H1 (cell line): Measurements from ENCODE around the gene SPINK1. TPM values are rescaled to one million over a fixed set of nuclear protein-coding genes. Genes with fewer than 3 reads are reported as not detected.

Experiments
- CTCF ChIA-PET: fragments of 300-600 bp; sonication (Branson Sonifier 250); formaldehyde crosslinking; loops from one replicate; lab custom pipeline; 2021; ENCODE audit not compliant: partially characterized antibody; lab: Charles Lee
- POLR2A ChIA-PET: fragments of 300-600 bp; sonication (Branson Sonifier 250); formaldehyde crosslinking; loops from one replicate; lab custom pipeline; 2021; ENCODE audit warnings: inconsistent platforms; ENCODE audit not compliant: partially characterized antibody; lab: Charles Lee
- DNase-seq, 2 experiments: peaks; one replicate each; pipeline versions ENCODE4 v3.0.0 to v3.0.0-alpha.2; 2010 to 2022; ENCODE audit warnings: low spot score in 2 of 2, low read depth in 1 of 2, mixed read lengths in 1 of 2
- FAIRE-seq: peaks from 2 replicates; lab custom pipeline; 2011; peaks lifted over from hg19 to GRCh38; lab: Jason Lieb, UNC
- H2AFZ ChIP-seq: 2 replicates; pipeline ENCODE4 v1.8.1; 2012; ENCODE audit warnings: low read length, inconsistent platforms
- H2AK5ac ChIP-seq: 2 replicates; pipeline ENCODE4 v1.6.1; 2013; ENCODE audit warnings: low read depth, low read length
- H2BK120ac ChIP-seq: replicated peaks from 2 replicates; pipeline ENCODE3; 2013; ENCODE audit warnings: low read depth, low read length, inconsistent platforms
- H2BK12ac ChIP-seq: 2 replicates; pipeline ENCODE4 v1.6.1; 2013; ENCODE audit warnings: low read depth, low read length
- H2BK15ac ChIP-seq: 2 replicates; pipeline ENCODE4 v1.6.1; 2013; ENCODE audit warnings: low read length
- H2BK20ac ChIP-seq: 2 replicates; pipeline ENCODE4 v1.6.1; 2013; ENCODE audit warnings: low read length
- H2BK5ac ChIP-seq: 2 replicates; pipeline ENCODE4 v1.6.1; 2013; ENCODE audit warnings: low read depth, low read length
- H3K14ac ChIP-seq: 2 replicates; pipeline ENCODE4 v1.6.1; 2013; ENCODE audit warnings: inconsistent platforms; ENCODE audit not compliant: insufficient read length
- H3K18ac ChIP-seq: 2 replicates; pipeline ENCODE4 v1.6.1; 2013; ENCODE audit warnings: low read length; ENCODE audit errors: extremely low read depth
- H3K23ac ChIP-seq: 2 replicates; pipeline ENCODE4 v1.6.1; 2013; ENCODE audit warnings: inconsistent platforms; ENCODE audit not compliant: insufficient read length
- H3K23me2 ChIP-seq: 2 replicates; pipeline ENCODE4 v1.6.1; 2013; ENCODE audit warnings: low read depth, low read length
- H3K27ac ChIP-seq: 2 replicates; pipeline ENCODE4 v1.6.1; 2011; ENCODE audit warnings: low read depth, low read length, inconsistent platforms
- H3K27me3 ChIP-seq, 4 experiments: replicated peaks in 1 of 4; 1 replicate in 1 of 4; 2 replicates in 3 of 4; pipeline versions ENCODE4 v1.6.1 to v1.8.1; 2011 to 2013; ENCODE audit warnings: low read length in 3 of 4, mild to moderate bottlenecking in 3 of 4, inconsistent platforms in 2 of 4, mixed read lengths in 2 of 4, moderate library complexity in 1 of 4; ENCODE audit not compliant: control insufficient read depth in 3 of 4, insufficient read depth in 3 of 4; ENCODE audit errors: extremely low read depth in 1 of 4
- H3K36me3 ChIP-seq, 4 experiments: 2 replicates each; pipeline versions ENCODE4 v1.6.1 to v1.8.1; 2011 to 2013; ENCODE audit warnings: mild to moderate bottlenecking in 4 of 4, low read length in 3 of 4, moderate library complexity in 2 of 4, control low read depth in 1 of 4, inconsistent platforms in 1 of 4; ENCODE audit not compliant: insufficient read depth in 4 of 4, control insufficient read depth in 2 of 4
- H3K4ac ChIP-seq: replicated peaks from 2 replicates; pipeline ENCODE3; 2013; ENCODE audit warnings: low read length, low read depth, mixed read lengths, inconsistent platforms; ENCODE audit not compliant: insufficient read length
- H3K4me1 ChIP-seq, 4 experiments: replicated peaks in 1 of 4; 1 replicate in 1 of 4; 2 replicates in 3 of 4; pipeline versions ENCODE4 v1.6.1 to v1.8.1; 2011 to 2013; ENCODE audit warnings: low read length in 3 of 4, inconsistent platforms in 2 of 4, mixed read lengths in 1 of 4; ENCODE audit not compliant: insufficient read depth in 4 of 4, control insufficient read depth in 3 of 4
- H3K4me2 ChIP-seq, 2 experiments: 2 replicates each; pipeline versions ENCODE4 v1.6.1 to v1.8.1; 2011 to 2013; ENCODE audit warnings: low read depth in 2 of 2, low read length in 2 of 2, control low read depth in 1 of 2, inconsistent platforms in 1 of 2, mild to moderate bottlenecking in 1 of 2; ENCODE audit not compliant: insufficient read depth in 1 of 2
- H3K4me3 ChIP-seq, 4 experiments: fragments of 200-600, 300-600 bp in 1 of 4; sonication (generic), shearing (Covaris generic), sonication (Bioruptor Twin) in 1 of 4; 2 replicates each; pipeline versions ENCODE4 v1.5.1 to v1.8.1; 2011 to 2016; ENCODE audit warnings: low read length in 4 of 4, low read depth in 3 of 4, control low read depth in 2 of 4, inconsistent platforms in 2 of 4, mild to moderate bottlenecking in 2 of 4, mixed read lengths in 1 of 4, moderate library complexity in 1 of 4; ENCODE audit not compliant: insufficient read depth in 2 of 4; ENCODE audit errors: extremely low read depth in 1 of 4
- H3K56ac ChIP-seq: replicated peaks from 2 replicates; pipeline ENCODE3; 2013; ENCODE audit warnings: low read depth, mild to moderate bottlenecking, mixed read lengths, low read length, inconsistent platforms; ENCODE audit not compliant: insufficient read length
- H3K79me1 ChIP-seq: 2 replicates; pipeline ENCODE4 v1.6.1; 2013; ENCODE audit warnings: low read depth, low read length, control low read depth
- H3K79me2 ChIP-seq, 2 experiments: 2 replicates each; pipeline versions ENCODE4 v1.6.1 to v1.8.1; 2012 to 2013; ENCODE audit warnings: low read length in 2 of 2, mild to moderate bottlenecking in 2 of 2, inconsistent platforms in 1 of 2; ENCODE audit not compliant: insufficient read depth in 2 of 2, control insufficient read depth in 1 of 2
- H3K9ac ChIP-seq, 4 experiments: replicated peaks in 1 of 4; 1 replicate in 1 of 4; 2 replicates in 3 of 4; pipeline versions ENCODE4 v1.6.1 to v1.8.1; 2011 to 2013; ENCODE audit warnings: low read depth in 3 of 4, low read length in 3 of 4, control low read depth in 2 of 4, mild to moderate bottlenecking in 2 of 4, moderate library complexity in 2 of 4, inconsistent platforms in 1 of 4; ENCODE audit errors: extremely low read depth in 1 of 4
- H3K9me3 ChIP-seq, 2 experiments: 2 replicates each; pipeline versions ENCODE4 v1.6.1 to v1.8.1; 2012 to 2013; ENCODE audit warnings: mild to moderate bottlenecking in 2 of 2, moderate library complexity in 2 of 2, control low read depth in 1 of 2, inconsistent platforms in 1 of 2, low read depth in 1 of 2, low read length in 1 of 2, mixed read lengths in 1 of 2; ENCODE audit not compliant: insufficient read depth in 2 of 2
- H4K20me1 ChIP-seq, 2 experiments: replicated peaks in 1 of 2; 2 replicates each; pipeline versions ENCODE3 to v1.8.1; 2011 to 2013; ENCODE audit warnings: inconsistent platforms in 2 of 2, low read length in 2 of 2, mild to moderate bottlenecking in 1 of 2; ENCODE audit not compliant: insufficient read depth in 2 of 2, control insufficient read depth in 1 of 2
- H4K5ac ChIP-seq: 2 replicates; pipeline ENCODE4 v1.6.1; 2013; ENCODE audit warnings: low read length, low read depth, mixed read lengths, inconsistent platforms; ENCODE audit not compliant: insufficient read length
- H4K8ac ChIP-seq: 2 replicates; pipeline ENCODE4 v1.8.0; 2013; ENCODE audit warnings: mild to moderate bottlenecking, moderate library complexity, low read length, inconsistent platforms; ENCODE audit not compliant: insufficient read depth; ENCODE audit errors: extremely low read depth
- H4K91ac ChIP-seq: replicated peaks from 2 replicates; pipeline ENCODE3; 2013; ENCODE audit warnings: low read length, mixed read lengths, inconsistent platforms; ENCODE audit not compliant: insufficient read length
- BACH1 ChIP-seq: IDR thresholded peaks from 2 replicates; pipeline ENCODE4 v1.6.1; 2012; ENCODE audit warnings: low read length, improper control_type of control experiment
- BRCA1 ChIP-seq: IDR thresholded peaks from 2 replicates; pipeline ENCODE4 v1.6.1; 2012; ENCODE audit warnings: low read depth, low read length, improper control_type of control experiment
- HDAC6 ChIP-seq: IDR thresholded peaks from one replicate; pipeline ENCODE4 v1.7.1; 2012; ENCODE audit warnings: low read depth, mild to moderate bottlenecking, inconsistent platforms, low read length, moderate library complexity
- NANOG ChIP-seq: IDR thresholded peaks from 2 replicates; pipeline ENCODE4 v1.6.1; 2011; ENCODE audit warnings: low read length, low read depth, mild to moderate bottlenecking, inconsistent platforms; ENCODE audit not compliant: insufficient read depth, poor library complexity, severe bottlenecking
- NRF1 ChIP-seq: IDR thresholded peaks from 2 replicates; pipeline ENCODE4 v1.6.1; 2011; ENCODE audit warnings: mild to moderate bottlenecking, low read depth, low read length, improper control_type of control experiment
- RAD21 ChIP-seq, 2 experiments: IDR thresholded peaks in 1 of 2; conservative IDR thresholded peaks in 1 of 2; 2 replicates each; pipeline ENCODE4 v1.6.1; 2011; ENCODE audit warnings: low read depth in 2 of 2, low read length in 2 of 2, improper control_type of control experiment in 1 of 2, inconsistent platforms in 1 of 2, mild to moderate bottlenecking in 1 of 2, moderate library complexity in 1 of 2
- RFX5 ChIP-seq: IDR thresholded peaks from 2 replicates; pipeline ENCODE4 v1.6.1; 2011; ENCODE audit warnings: low read depth, low read length, improper control_type of control experiment, borderline replicate concordance
- SAP30 ChIP-seq: fragments of 300-600 bp; sonication (generic); IDR thresholded peaks from 2 replicates; pipeline ENCODE4 v1.7.1; 2012; ENCODE audit warnings: low read length, moderate library complexity, mild to moderate bottlenecking, inconsistent platforms; ENCODE audit not compliant: insufficient read depth, insufficient replicate concordance
- SIN3A ChIP-seq, 2 experiments: IDR thresholded peaks in 1 of 2; conservative IDR thresholded peaks in 1 of 2; 2 replicates each; pipeline ENCODE4 v1.6.1; 2011 to 2012; ENCODE audit warnings: low read length in 2 of 2, improper control_type of control experiment in 1 of 2, low read depth in 1 of 2, mild to moderate bottlenecking in 1 of 2
- SIX5 ChIP-seq: IDR thresholded peaks from 2 replicates; pipeline ENCODE4 v1.6.1; 2011; ENCODE audit warnings: mild to moderate bottlenecking, low read depth, low read length
- SP2 ChIP-seq: IDR thresholded peaks from 2 replicates; pipeline ENCODE4 v1.6.1; 2012; ENCODE audit warnings: mild to moderate bottlenecking, low read length, inconsistent platforms
- SUZ12 ChIP-seq: fragments of 200-600 bp; sonication (generic); IDR thresholded peaks from 2 replicates; pipeline ENCODE4 v1.6.1; 2012; ENCODE audit warnings: mild to moderate bottlenecking, inconsistent platforms, low read length, moderate library complexity, mixed read lengths
- TCF12 ChIP-seq: IDR thresholded peaks from 2 replicates; pipeline ENCODE4 v1.6.1; 2011; ENCODE audit warnings: low read depth, mild to moderate bottlenecking, low read length
- YY1 ChIP-seq: IDR thresholded peaks from 2 replicates; pipeline ENCODE4 v1.6.1; 2011; ENCODE audit warnings: low read depth, mild to moderate bottlenecking, low read length
- WGBS, 2 experiments: shearing (Covaris generic) in 1 of 2; methylation state at CpG; one replicate each; pipeline versions ENCODE4 v1.1.6 to v1.1.7; 2013 to 2015; ENCODE audit warnings: low lambda C conversion rate in 2 of 2, mixed read lengths in 2 of 2, inconsistent platforms in 1 of 2, low coverage in 1 of 2, missing lambda C conversion rate in 1 of 2; ENCODE audit not compliant: insufficient replicate concordance in 2 of 2, insufficient coverage in 1 of 2, insufficient read length in 1 of 2; ENCODE audit errors: extremely low coverage in 1 of 2, missing lambda C conversion rate in 1 of 2; 5-methylcytosine and 5-hydroxymethylcytosine counted together
- polyA plus RNA-seq, 7 experiments: library from polyadenylated mRNA; depleted of rRNA in 3 of 7; stranded (reverse) in 5 of 7; unstranded in 2 of 7; fragments of >200 nt in 5 of 7; fragments of 200-250 nt in 2 of 7; gene quantifications; 1 replicate in 5 of 7; 2 replicates in 1 of 7; 4 replicates in 1 of 7; pipeline versions ENCODE4 v1.2.1 to v1.2.3, GENCODE V29; 2011 to 2013; ENCODE audit warnings: missing spikeins in 2 of 7, mixed read lengths in 2 of 7
- total RNA-seq: library from RNA; stranded (reverse); fragmentation: NEBNext Ultra II Directional; extraction: Animal tissue kit (Norgen Biotek cat#: 25700); gene quantifications from 2 replicates; pipeline ENCODE4 v1.2.1, GENCODE V29; 2021

Gene SPINK1
- total and polyA plus RNA-seq, 2 of the 8 experiments (the other 6 are each of a cell fraction or from before 2014, with no cell fraction given), result 0.48 to 1.3 TPM

GRCh38 chr5:147791181-147791580 is 40.3 kb downstream of the SPINK1 start:
- Histone ChIP-seq H4K91ac (no peak overlapping the region), H4K20me1 (no peaks in the 10 kb centered on the region), H3K36me3 (no peaks in the 10 kb centered on the region), H3K56ac (no peak overlapping the region), H3K4ac (no peak overlapping the region), H3K18ac (no peak overlapping the region), H3K23ac (no peak overlapping the region), H2BK15ac (no peak overlapping the region), H2AFZ (no peak overlapping the region), H3K9ac (no peak overlapping the region), H3K79me2 (no peaks in the 10 kb centered on the region), H3K9me3 (no peaks in the 10 kb centered on the region), H2BK20ac (no peak overlapping the region), H2BK12ac (no peak overlapping the region), H3K4me1 (no peaks in the 10 kb centered on the region), H3K4me2 (no peak overlapping the region), H4K8ac (no peak overlapping the region), H2BK120ac (no peak overlapping the region), H3K4me3 (no peak overlapping the region), H2AK5ac (no peak overlapping the region), H3K27me3 (no peaks in the 10 kb centered on the region), H3K23me2 (no peaks in the 10 kb centered on the region), H3K79me1 (no peaks in the 10 kb centered on the region), H2BK5ac (no peak overlapping the region), H3K14ac (no peak overlapping the region), H4K5ac (no peak overlapping the region), H3K27ac (no peak overlapping the region)
- 93% methylated on average over 6 of the region's 6 CpGs; no CpG with 5 or more reads in 1 of the 2 experiments for WGBS, 2 experiments
- POLR2A ChIA-PET, result no interaction called here
- DNase-seq, result no peak
- CTCF ChIA-PET, result interaction anchor here (0.5 kb wide), 1 partner anchor 192 kb away, joined by 3 read pairs; no protein-coding TSS in a partner anchor
- FAIRE-seq, result no peak
- TF ChIP-seq BRCA1 (no peak), TCF12 (no peak), BACH1 (no peak), SIN3A (conservative IDR thresholded peaks at IDR 0.05 in 1 of 2, IDR thresholded peaks at IDR 0.05 in 1 of 2; ENCODE audit: low read depth in 1 of 2, low read length in 2 of 2) (no peak), SUZ12 (no peak), NANOG (no peak), NRF1 (no peak), SP2 (no peak), YY1 (no peak), SIX5 (no peak), SAP30 (no peak), RFX5 (no peak), RAD21 (IDR thresholded peaks at IDR 0.05 in 1 of 2, conservative IDR thresholded peaks at IDR 0.05 in 1 of 2; ENCODE audit: low read depth in 2 of 2, low read length in 2 of 2) (no peak), HDAC6 (no peak)
